IPS-18a (cell line): ENCODE results near the gene OLFML1.

ENCODE experiments used
- H3K27ac ChIP-seq: one replicate; pipeline ENCODE4 v1.5.1; 2013; ENCODE audit warnings: low read length
- H3K27me3 ChIP-seq: one replicate; pipeline ENCODE4 v1.6.1; 2013; ENCODE audit warnings: mild to moderate bottlenecking, low read length; ENCODE audit not compliant: control insufficient read depth, insufficient read depth
- H3K36me3 ChIP-seq: one replicate; pipeline ENCODE4 v1.6.1; 2013; ENCODE audit warnings: low read depth, low read length; ENCODE audit not compliant: control insufficient read depth
- H3K4me1 ChIP-seq: one replicate; pipeline ENCODE4 v1.6.1; 2013; ENCODE audit warnings: low read depth, low read length; ENCODE audit not compliant: control insufficient read depth
- H3K4me3 ChIP-seq: one replicate; pipeline ENCODE4 v1.5.1; 2013; ENCODE audit warnings: low read length
- H3K9ac ChIP-seq: one replicate; pipeline ENCODE4 v1.6.1; 2013; ENCODE audit warnings: mild to moderate bottlenecking, low read length, moderate library complexity
- H3K9me3 ChIP-seq: one replicate; pipeline ENCODE4 v1.6.1; 2013; ENCODE audit warnings: low read depth, low read length; ENCODE audit not compliant: control insufficient read depth

The OLFML1 gene

DNA sequence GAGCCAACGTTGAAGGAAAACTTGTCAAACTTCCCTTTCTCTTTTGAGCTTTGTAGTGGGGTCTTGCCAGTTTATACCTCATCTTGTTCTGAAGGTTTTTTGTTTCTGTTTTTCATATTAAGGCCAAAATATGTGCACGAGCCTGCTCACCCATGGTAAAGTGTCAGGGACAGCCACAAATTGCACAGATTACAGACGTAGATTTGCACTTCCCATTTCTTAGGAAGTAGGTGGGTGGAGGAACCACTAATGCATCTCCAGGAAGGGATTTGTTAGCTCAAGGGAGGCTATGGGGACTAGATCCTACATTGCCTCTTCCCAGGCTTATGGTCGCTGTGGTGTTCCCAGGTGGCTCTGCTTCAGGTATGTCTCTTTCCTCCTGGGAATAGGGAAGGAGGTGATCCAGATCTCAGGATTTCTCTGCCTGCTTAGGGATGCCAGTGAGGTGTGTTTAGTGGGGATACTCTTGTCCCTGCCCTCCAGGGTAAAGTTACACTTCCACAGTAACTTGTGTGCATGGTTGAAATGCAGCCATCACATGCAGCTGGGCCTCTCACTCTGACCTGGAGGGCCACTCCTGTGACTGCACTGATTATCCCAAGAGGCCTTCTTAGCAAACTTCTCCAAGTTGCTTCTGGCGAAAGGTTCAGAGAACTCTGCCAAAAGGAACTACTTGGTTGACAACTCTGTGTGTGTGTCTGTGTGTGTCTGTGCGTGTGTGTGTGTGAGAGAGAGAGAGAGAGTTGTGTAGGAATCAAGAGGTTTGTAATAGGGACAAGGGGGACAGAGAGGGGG is 38.3 kb downstream of the OLFML1 start:
- Histone ChIP-seq H3K27ac (no peak overlapping the region), H3K36me3 (no peaks in the 10 kb centered on the region), H3K4me1 (no peaks in the 10 kb centered on the region), H3K27me3 (no peaks in the 10 kb centered on the region), H3K4me3 (no peak overlapping the region), H3K9me3 (no peaks in the 10 kb centered on the region), H3K9ac (no peak overlapping the region)

GRCh38 chr11:7524462-7525235 is 39.3 kb downstream of the OLFML1 start:
- Histone ChIP-seq H3K36me3 (no peaks in the 10 kb centered on the region), H3K4me1 (no peaks in the 10 kb centered on the region), H3K4me3 (no peak overlapping the region), H3K27ac (no peak overlapping the region), H3K9ac (no peak overlapping the region), H3K27me3 (no peaks in the 10 kb centered on the region), H3K9me3 (no peaks in the 10 kb centered on the region)

- no peak overlapping the region for H3K27ac ChIP-seq
- H3K4me1 ChIP-seq = no peaks in the 10 kb centered on the region
- H3K9me3 ChIP-seq = no peaks in the 10 kb centered on the region
- H3K36me3 ChIP-seq = no peaks in the 10 kb centered on the region
- no peak overlapping the region for H3K9ac ChIP-seq
- H3K4me3 ChIP-seq = no peak overlapping the region
- H3K27me3 ChIP-seq = no peaks in the 10 kb centered on the region
Measured at GRCh38 chr11:7525424-7525823, 40.1 kb downstream of the OLFML1 start.

- Histone ChIP-seq H3K27ac (no peak overlapping the region), H3K27me3 (no peaks in the 10 kb centered on the region), H3K9ac (no peak overlapping the region), H3K9me3 (no peaks in the 10 kb centered on the region), H3K36me3 (no peaks in the 10 kb centered on the region), H3K4me1 (no peaks in the 10 kb centered on the region), H3K4me3 (no peak overlapping the region)
Measured at GRCh38 chr11:7527029-7527428, 41.7 kb downstream of the OLFML1 start.

- no peaks in the 10 kb centered on the region for H3K27me3 ChIP-seq
- no peaks in the 10 kb centered on the region for H3K36me3 ChIP-seq
- no peaks in the 10 kb centered on the region for H3K4me1 ChIP-seq
- no peak overlapping the region for H3K9ac ChIP-seq
- no peaks in the 10 kb centered on the region for H3K9me3 ChIP-seq
- H3K27ac ChIP-seq = no peak overlapping the region
- no peak overlapping the region for H3K4me3 ChIP-seq
Measured at GRCh38 chr11:7528514-7529049, 43.3 kb downstream of the OLFML1 start.

DNA sequence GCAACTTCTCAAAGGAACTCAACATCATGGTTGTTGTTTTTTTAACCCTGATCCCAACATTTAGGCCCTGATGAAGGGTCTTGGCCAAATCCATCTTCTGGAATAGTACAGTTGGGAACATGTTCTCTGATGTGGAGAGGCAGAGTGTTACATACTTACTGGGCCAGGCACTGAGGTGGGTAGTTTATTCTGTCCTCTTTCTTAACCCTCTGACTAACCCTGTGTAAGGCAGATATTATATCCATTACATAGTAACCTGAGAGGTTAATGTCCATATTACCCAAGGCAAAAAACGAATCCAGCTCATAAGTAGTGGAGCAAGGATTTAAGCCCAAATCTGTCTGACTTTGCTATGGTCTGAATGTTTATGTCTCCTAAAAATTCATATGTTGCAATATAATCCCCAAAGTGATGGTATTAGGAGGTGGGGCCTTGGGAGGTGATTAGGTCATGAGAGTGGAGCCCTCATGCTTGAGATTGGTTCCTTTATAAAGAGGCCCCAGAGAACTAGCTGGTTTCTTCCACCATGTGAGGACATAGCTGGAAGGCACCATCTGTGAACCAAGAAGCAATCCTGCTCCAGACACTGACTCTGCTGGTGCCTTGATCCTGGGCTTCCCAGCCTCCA is 44.8 kb downstream of the OLFML1 start:
- H3K9me3 ChIP-seq = no peaks in the 10 kb centered on the region
- no peak overlapping the region for H3K9ac ChIP-seq
- H3K4me3 ChIP-seq = no peak overlapping the region
- no peaks in the 10 kb centered on the region for H3K36me3 ChIP-seq
- no peaks in the 10 kb centered on the region for H3K27me3 ChIP-seq
- H3K27ac ChIP-seq = no peak overlapping the region
- no peaks in the 10 kb centered on the region for H3K4me1 ChIP-seq

GRCh38 chr11:7531011-7531410 is 45.7 kb downstream of the OLFML1 start:
- no peaks in the 10 kb centered on the region for H3K9me3 ChIP-seq
- H3K4me1 ChIP-seq = no peaks in the 10 kb centered on the region
- no peaks in the 10 kb centered on the region for H3K27me3 ChIP-seq
- H3K4me3 ChIP-seq = no peak overlapping the region
- H3K27ac ChIP-seq = no peak overlapping the region
- H3K9ac ChIP-seq = no peak overlapping the region
- H3K36me3 ChIP-seq = no peaks in the 10 kb centered on the region

- Histone ChIP-seq H3K27ac (no peak overlapping the region), H3K4me1 (no peaks in the 10 kb centered on the region), H3K36me3 (no peaks in the 10 kb centered on the region), H3K9me3 (no peaks in the 10 kb centered on the region), H3K4me3 (no peak overlapping the region), H3K27me3 (no peaks in the 10 kb centered on the region), H3K9ac (no peak overlapping the region)
Measured at GRCh38 chr11:7532405-7533145, 47.3 kb downstream of the OLFML1 start.

- Histone ChIP-seq H3K36me3 (no peaks in the 10 kb centered on the region), H3K4me3 (no peak overlapping the region), H3K4me1 (no peaks in the 10 kb centered on the region), H3K9me3 (no peaks in the 10 kb centered on the region), H3K9ac (no peak overlapping the region), H3K27ac (no peak overlapping the region), H3K27me3 (no peaks in the 10 kb centered on the region)
Measured at GRCh38 chr11:7533199-7534041, 48.1 kb downstream of the OLFML1 start.

- H3K27ac ChIP-seq = no peak overlapping the region
- H3K27me3 ChIP-seq = no peaks in the 10 kb centered on the region
- no peak overlapping the region for H3K4me3 ChIP-seq
- H3K4me1 ChIP-seq = no peaks in the 10 kb centered on the region
- no peak overlapping the region for H3K9ac ChIP-seq
- H3K36me3 ChIP-seq = no peaks in the 10 kb centered on the region
- no peaks in the 10 kb centered on the region for H3K9me3 ChIP-seq
Measured at GRCh38 chr11:7534042-7534378, 48.7 kb downstream of the OLFML1 start.
